Measurements from ENCODE around the gene SNAP29.
"Not testable (repeated sequence)": the region's sequence is repeated elsewhere in the genome, so short reads cannot be mapped to it uniquely, and the experiment has no call there.

SNAP29 gene

GRCh38 chr22:20935049-20935448 is 76.2 kb downstream of the SNAP29 start:
- DNase-seq, result not testable (repeated sequence)

- DNase-seq, result not testable (repeated sequence)
These were observed 77.2 kb downstream of the SNAP29 start for GRCh38 chr22:20935780-20936539.

- DNase-seq, result no peak
These were observed 78.4 kb downstream of the SNAP29 start for GRCh38 chr22:20937031-20937793.

GRCh38 chr22:20937794-20938671 is 79.2 kb downstream of the SNAP29 start:
- DNase-seq, result no peak

GRCh38 chr22:20939457-20940185 is 80.8 kb downstream of the SNAP29 start:
- not testable (repeated sequence) for DNase-seq

- no peak for DNase-seq
These were observed 81.4 kb downstream of the SNAP29 start for GRCh38 chr22:20940186-20940651.

Data from activated naive CD4-positive, alpha-beta T cell treated with Interleukin-2 at 50 U/mL for 16 hours (primary cell).